Osteocyte (in vitro differentiated cells): ENCODE results near the gene MCM5. TPM values are rescaled to one million over a fixed set of nuclear protein-coding genes. Genes with fewer than 3 reads are reported as not detected.

Experiments used
- DNase-seq: peaks from one replicate; pipeline ENCODE4 v3.0.0; 2021; ENCODE audit warnings: mixed read lengths; ENCODE audit not compliant: unreplicated experiment; ENCODE audit errors: extremely low spot score
- H3K27ac Mint-ChIP-seq: one replicate; pipeline ENCODE4 v1.8.0; 2021; ENCODE audit warnings: mild to moderate bottlenecking, mixed read lengths; ENCODE audit not compliant: unreplicated experiment
- H3K27me3 Mint-ChIP-seq: one replicate; pipeline ENCODE4 v1.8.0; 2021; ENCODE audit warnings: mixed read lengths; ENCODE audit not compliant: unreplicated experiment
- H3K36me3 Mint-ChIP-seq: one replicate; pipeline ENCODE4 v1.8.0; 2021; ENCODE audit warnings: mixed read lengths; ENCODE audit not compliant: unreplicated experiment
- H3K4me1 Mint-ChIP-seq: one replicate; pipeline ENCODE4 v1.8.0; 2021; ENCODE audit warnings: mixed read lengths; ENCODE audit not compliant: unreplicated experiment
- H3K4me3 Mint-ChIP-seq: one replicate; pipeline ENCODE4 v1.8.0; 2021; ENCODE audit warnings: mild to moderate bottlenecking, moderate library complexity, mixed read lengths; ENCODE audit not compliant: unreplicated experiment
- H3K9me3 Mint-ChIP-seq: one replicate; pipeline ENCODE4 v1.8.0; 2021; ENCODE audit warnings: mixed read lengths; ENCODE audit not compliant: unreplicated experiment
- CTCF ChIP-seq: fragments of 200-600 bp; sonication (generic); IDR thresholded peaks from 2 replicates; pipeline ENCODE4 v1.5.0; 2021; ENCODE audit warnings: antibody characterized with exemption, mild to moderate bottlenecking, moderate library complexity
- total RNA-seq: library from RNA; stranded (reverse); gene quantifications from 2 replicates; pipeline ENCODE4 v1.2.1, GENCODE V29; 2021

The MCM5 gene
- total RNA-seq, 1 donor from 2014 or later = 28.5 TPM

GRCh38 chr22:35462498-35463230 lies 62.7 kb downstream of the MCM5 start:
- Mint-ChIP-seq H3K4me1 (peaks cover 2% of the 10 kb centered on the region), H3K27me3 (peaks cover 2% of the 10 kb centered on the region), H3K36me3 (no peaks in the 10 kb centered on the region), H3K27ac (no peak overlapping the region), H3K4me3 (no peak overlapping the region), H3K9me3 (peaks cover 5% of the 10 kb centered on the region)
- DNase-seq = no peak
- TF ChIP-seq CTCF = no peak

GRCh38 chr22:35463231-35463933 lies 63.4 kb downstream of the MCM5 start:
- Mint-ChIP-seq H3K27ac (no peak overlapping the region), H3K4me3 (no peak overlapping the region), H3K4me1 (peaks cover 10% of the 10 kb centered on the region), H3K36me3 (no peaks in the 10 kb centered on the region), H3K9me3 (peaks cover 5% of the 10 kb centered on the region), H3K27me3 (no peaks in the 10 kb centered on the region)
- TF ChIP-seq CTCF = no peak
- DNase-seq = no peak

GRCh38 chr22:35464399-35464798 lies 64.5 kb downstream of the MCM5 start:
- Mint-ChIP-seq H3K36me3 (no peaks in the 10 kb centered on the region), H3K4me3 (no peak overlapping the region), H3K9me3 (peaks cover 5% of the 10 kb centered on the region), H3K4me1 (peaks cover 10% of the 10 kb centered on the region), H3K27ac (no peak overlapping the region), H3K27me3 (no peaks in the 10 kb centered on the region)
- no peak for DNase-seq
- no peak for TF ChIP-seq CTCF

GRCh38 chr22:35465109-35465701 lies 65.3 kb downstream of the MCM5 start:
- H3K4me1 Mint-ChIP-seq = peaks cover 10% of the 10 kb centered on the region

More at GRCh38 chr22:35465109-35465701, 65.3 kb downstream of the MCM5 start:
- H3K27ac Mint-ChIP-seq = no peak overlapping the region
- H3K9me3 Mint-ChIP-seq = peaks cover 5% of the 10 kb centered on the region
- no peak for DNase-seq
- no peaks in the 10 kb centered on the region for H3K36me3 Mint-ChIP-seq
- no peak overlapping the region for H3K4me3 Mint-ChIP-seq
- no peaks in the 10 kb centered on the region for H3K27me3 Mint-ChIP-seq
- TF ChIP-seq CTCF = no peak
